HG03442 (cell line): ENCODE results near the gene OR14A16.

Source experiments
- ATAC-seq: cut with Tn5 transposase; IDR thresholded peaks from one replicate; pipeline ENCODE4 v1.9.1; 2021; ENCODE audit warnings: mild to moderate bottlenecking, moderate library complexity; ENCODE audit not compliant: unreplicated experiment

OR14A16 gene

GRCh38 chr1:247797518-247797917 lies 26.4 kb downstream of the OR14A16 start:
- ATAC-seq: no peak

- ATAC-seq: no peak
Observed at GRCh38 chr1:247769603-247770002, 54.3 kb downstream of the OR14A16 start.
